Epithelial cell of prostate (primary cell): ENCODE results near the gene RIN3.
"Not testable (repeated sequence)": the region's sequence is repeated elsewhere in the genome, so short reads cannot be mapped to it uniquely, and the experiment has no call there.

Experiments
- DNase-seq: peaks from one replicate; pipeline ENCODE4 v3.0.0-alpha.2; 2011; ENCODE audit warnings: low read depth, low spot score
- H3K27ac ChIP-seq: fragments of 450-650 bp; 2 replicates; pipeline ENCODE4 v1.5.1; 2017; ENCODE audit warnings: mild to moderate bottlenecking

RIN3 gene

DNA sequence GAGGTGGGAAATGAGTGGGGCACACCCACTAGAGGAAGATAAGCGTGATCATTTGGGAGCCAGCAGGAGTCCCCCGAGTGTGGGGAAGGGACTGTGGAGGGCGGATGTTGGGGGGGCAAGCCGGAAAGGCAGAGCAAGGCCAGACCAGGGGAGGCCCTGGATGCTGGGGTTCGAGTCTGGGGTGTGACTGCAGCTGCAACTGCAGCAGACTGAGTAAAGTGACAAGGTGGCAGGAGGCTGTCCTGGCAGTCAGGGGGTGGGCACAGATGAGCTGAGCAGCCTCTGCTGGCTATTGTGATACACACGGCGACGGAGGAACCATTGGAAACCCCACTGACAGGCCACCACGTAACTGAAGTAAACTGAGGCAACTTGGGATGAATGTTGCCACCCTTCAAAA is 124.7 kb downstream of the RIN3 start:
- H3K27ac ChIP-seq: no peak overlapping the region
- no peak for DNase-seq

DNA sequence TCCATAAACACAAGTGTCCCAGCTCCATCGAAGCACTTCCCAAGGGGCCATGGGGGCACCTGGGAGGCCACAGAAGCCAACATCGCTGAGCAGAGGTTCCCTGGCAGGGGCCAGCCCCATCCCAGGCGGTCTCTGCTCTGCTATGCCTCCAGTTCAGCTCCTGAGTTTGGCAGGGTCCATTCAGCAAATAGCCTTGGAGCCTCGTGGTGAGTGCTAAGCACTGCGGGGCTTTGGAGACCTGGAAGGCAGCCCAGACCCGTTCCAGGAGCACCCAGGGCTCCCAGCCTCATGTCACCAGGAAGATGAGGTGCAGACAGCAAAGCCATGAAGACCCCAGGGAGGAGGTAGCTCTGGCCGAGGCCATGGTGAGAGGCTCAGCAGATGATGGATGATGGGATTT is 125.3 kb downstream of the RIN3 start:
- no peak for DNase-seq
- no peak overlapping the region for H3K27ac ChIP-seq

GRCh38 chr14:92639472-92640117 is 126.0 kb downstream of the RIN3 start:
- H3K27ac ChIP-seq, DNase-seq: not testable (repeated sequence)

DNA sequence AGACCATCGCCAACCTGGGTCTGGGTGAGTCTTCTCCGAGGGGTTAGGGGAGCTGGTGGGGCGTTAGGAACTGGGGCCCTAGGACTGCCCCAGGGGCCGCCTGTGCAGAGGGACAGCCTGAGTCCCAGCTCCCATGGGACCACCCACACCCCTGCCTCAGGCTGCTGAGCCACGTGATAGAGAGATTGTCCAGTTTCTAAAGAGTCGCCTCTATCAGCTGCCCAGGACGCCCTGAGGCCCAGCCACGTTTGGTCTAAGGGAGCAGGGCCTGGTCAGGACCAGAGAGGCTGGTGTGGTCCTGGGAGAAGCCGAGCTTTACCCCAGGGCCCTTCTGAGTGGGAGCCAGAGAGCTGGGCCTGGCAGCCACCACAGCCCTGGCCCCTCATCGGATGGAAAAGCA is 127.7 kb downstream of the RIN3 start:
- H3K27ac ChIP-seq: no peak overlapping the region
- DNase-seq: no peak

- DNase-seq: no peak
Measured at GRCh38 chr14:92644171-92644969, 130.8 kb downstream of the RIN3 start.

GRCh38 chr14:92644970-92645515 is 131.5 kb downstream of the RIN3 start:
- H3K27ac ChIP-seq: peak overlapping the region; percentile 51
- DNase-seq: no peak

More at GRCh38 chr14:92644171-92644969, 130.8 kb downstream of the RIN3 start:
- H3K27ac ChIP-seq: peak overlapping the region; percentile 51

- H3K27ac ChIP-seq: peak overlapping the region; percentile 46
- DNase-seq: no peak
Measured at GRCh38 chr14:92645841-92646478, 132.4 kb downstream of the RIN3 start.

GRCh38 chr14:92646952-92647796 is 133.6 kb downstream of the RIN3 start:
- H3K27ac ChIP-seq: peak overlapping the region; percentile 46
- DNase-seq: no peak

DNA sequence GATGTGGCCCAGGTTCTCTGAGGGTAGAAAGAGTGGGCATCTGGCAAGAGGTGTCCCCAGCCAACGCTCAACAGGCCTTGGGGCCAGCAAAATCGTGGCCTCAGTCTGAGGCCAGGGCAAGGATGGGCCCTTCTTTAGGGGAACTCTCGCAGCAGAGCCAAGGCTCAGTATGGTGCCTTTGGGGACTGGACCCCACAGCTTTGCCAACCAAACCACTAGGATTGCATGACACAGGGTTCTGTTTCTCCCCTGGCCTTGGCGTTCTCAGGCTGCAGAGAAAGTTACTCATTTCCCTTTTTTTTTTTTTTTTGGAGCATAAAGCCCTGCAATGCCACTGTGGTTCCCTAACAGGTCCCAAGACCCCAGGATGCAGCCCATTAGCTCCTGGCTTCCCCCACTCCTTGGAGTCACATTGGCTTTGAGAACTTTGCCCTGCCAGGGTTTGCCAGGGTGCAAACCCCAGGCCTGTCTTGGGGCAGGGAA is 134.3 kb downstream of the RIN3 start:
- H3K27ac ChIP-seq: peak overlapping the region; percentile 46
- DNase-seq: no peak

DNA sequence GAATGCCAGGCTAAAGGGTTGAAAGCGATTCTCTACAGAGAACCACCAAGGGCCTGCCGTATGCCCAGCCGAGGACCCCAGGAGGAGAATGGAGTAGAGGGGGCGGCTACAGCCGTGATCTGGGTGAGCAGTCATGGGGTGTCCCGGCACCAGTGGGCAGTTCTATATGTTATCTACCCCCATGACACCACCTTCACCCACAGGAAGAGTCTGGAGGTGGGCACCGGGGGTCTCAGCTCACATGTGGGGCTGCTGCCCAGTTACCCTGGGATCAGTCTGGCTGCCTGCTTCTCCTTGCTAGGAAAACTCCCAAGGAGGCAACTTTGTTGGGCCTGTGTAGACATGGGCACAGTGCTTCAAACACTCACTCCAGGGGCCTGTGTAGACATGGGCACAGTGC is 135.5 kb downstream of the RIN3 start:
- DNase-seq: no peak
- no peak overlapping the region for H3K27ac ChIP-seq

- DNase-seq: no peak
- H3K27ac ChIP-seq: no peak overlapping the region
Measured at GRCh38 chr14:92649934-92650545, 136.5 kb downstream of the RIN3 start.

GRCh38 chr14:92650581-92651105 is 137.1 kb downstream of the RIN3 start:
- no peak overlapping the region for H3K27ac ChIP-seq
- no peak for DNase-seq

DNA sequence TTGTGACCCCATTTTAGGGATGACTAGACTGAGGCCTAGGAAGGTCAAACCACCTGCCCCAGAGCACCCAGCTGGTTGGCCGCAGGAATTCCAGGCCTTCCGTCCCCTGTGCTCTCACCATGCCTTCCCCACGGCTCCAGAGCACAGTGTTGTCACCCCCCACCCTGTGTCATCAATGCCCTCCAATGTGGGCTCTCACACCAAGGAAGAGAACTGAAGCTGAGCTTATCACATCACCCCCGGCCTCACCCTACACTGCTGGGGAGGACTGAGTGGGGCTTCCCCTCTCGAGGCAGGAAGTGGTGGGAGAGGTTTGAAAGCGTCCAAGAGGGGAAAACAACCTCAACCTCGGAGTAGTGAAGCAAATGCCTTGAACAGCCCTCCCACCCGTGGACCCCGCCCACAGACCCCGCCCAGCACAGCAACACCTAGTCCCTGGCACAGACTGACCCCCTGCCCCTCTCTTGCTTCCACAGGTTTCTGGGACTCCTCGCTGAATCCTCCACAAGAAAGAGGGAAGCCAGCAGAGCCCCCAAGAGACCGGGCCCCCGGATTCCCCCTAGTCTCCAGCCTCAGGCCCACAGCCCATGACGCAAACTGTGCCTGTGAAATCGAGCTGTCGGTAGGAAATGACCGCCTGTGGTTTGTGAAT is 137.7 kb downstream of the RIN3 start:
- H3K27ac ChIP-seq: no peak overlapping the region

DNA sequence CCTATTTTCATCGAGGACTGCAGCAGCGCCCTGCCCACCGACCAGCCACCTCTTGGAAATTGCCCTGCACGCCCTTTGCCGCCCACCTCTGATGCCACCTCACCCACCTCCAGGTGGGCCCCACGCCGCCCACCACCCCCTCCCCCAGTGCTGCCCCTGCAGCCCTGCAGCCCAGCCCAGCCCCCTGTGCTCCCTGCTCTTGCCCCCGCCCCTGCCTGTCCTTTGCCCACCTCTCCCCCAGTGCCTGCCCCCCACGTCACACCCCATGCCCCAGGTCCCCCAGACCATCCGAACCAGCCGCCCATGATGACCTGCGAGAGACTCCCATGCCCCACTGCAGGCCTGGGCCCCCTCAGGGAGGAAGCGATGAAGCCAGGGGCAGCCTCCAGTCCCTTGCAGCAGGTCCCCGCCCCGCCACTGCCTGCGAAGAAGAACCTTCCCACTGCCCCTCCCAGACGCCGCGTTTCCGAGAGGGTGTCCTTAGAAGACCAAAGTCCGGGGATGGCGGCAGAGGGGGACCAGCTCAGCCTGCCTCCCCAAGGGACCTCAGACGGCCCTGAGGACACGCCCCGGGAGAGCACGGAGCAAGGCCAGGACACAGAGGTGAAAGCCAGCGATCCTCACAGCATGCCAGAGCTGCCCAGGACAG is 138.3 kb downstream of the RIN3 start:
- no peak overlapping the region for H3K27ac ChIP-seq
- no peak for DNase-seq

More for the DNA sequence above, 137.7 kb downstream of the RIN3 start:
- no peak for DNase-seq

- no peak overlapping the region for H3K27ac ChIP-seq
- no peak for DNase-seq
Measured at GRCh38 chr14:92652413-92653151, 139.0 kb downstream of the RIN3 start.

DNA sequence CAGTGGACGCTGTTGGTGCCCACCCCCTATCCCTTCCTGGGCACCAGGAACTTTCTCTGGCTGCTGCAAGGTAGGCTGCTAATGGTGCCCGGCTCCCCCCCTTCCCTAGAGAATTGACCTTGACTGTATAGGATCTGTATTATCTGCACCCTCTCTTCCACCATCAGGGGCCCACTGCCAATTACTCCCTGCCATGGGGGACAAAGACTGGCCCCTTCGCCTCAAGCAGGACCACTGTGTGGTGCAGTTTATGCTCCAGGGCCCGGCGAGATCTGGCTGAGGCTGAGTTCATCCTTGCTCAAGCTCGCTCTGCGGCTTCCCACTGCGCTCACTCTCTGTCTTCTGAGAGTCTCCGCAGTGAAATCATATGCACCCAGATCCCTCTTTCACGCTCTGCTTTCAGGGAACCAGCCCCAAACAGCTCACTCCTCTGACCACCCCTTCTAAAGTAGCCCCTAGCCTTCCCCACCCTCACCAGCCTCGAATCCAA is 139.6 kb downstream of the RIN3 start:
- no peak overlapping the region for H3K27ac ChIP-seq
- DNase-seq: no peak

GRCh38 chr14:92654239-92654901 is 140.8 kb downstream of the RIN3 start:
- no peak for DNase-seq
- H3K27ac ChIP-seq: no peak overlapping the region
